Ishikawa (cell line): ENCODE measurements around the gene ORC5.

Source experiments
- CEBPB ChIP-seq: IDR thresholded peaks from 2 replicates; pipeline ENCODE4 v1.6.1; 2012
- CREB1 ChIP-seq: IDR thresholded peaks from 2 replicates; pipeline ENCODE4 v1.6.1; 2012; ENCODE audit warnings: low read depth
- EGR1 ChIP-seq: IDR thresholded peaks from 2 replicates; pipeline ENCODE4 v1.6.1; 2012
- EP300 ChIP-seq: IDR thresholded peaks from 2 replicates; pipeline ENCODE4 v1.6.1; 2012; ENCODE audit warnings: borderline replicate concordance
- FOXM1 ChIP-seq: IDR thresholded peaks from 2 replicates; pipeline ENCODE4 v1.6.1; 2012; ENCODE audit warnings: low read depth, borderline replicate concordance
- NFIC ChIP-seq: IDR thresholded peaks from 2 replicates; pipeline ENCODE4 v1.6.1; 2012
- RAD21 ChIP-seq: IDR thresholded peaks from 2 replicates; pipeline ENCODE4 v1.6.1; 2012; ENCODE audit warnings: low read depth
- TAF1 ChIP-seq: IDR thresholded peaks from 2 replicates; pipeline ENCODE4 v1.6.1; 2012; ENCODE audit warnings: low read depth, mild to moderate bottlenecking
- TCF12 ChIP-seq: IDR thresholded peaks from 2 replicates; pipeline ENCODE4 v1.6.1; 2012; ENCODE audit warnings: low read depth
- TEAD4 ChIP-seq: IDR thresholded peaks from 2 replicates; pipeline ENCODE4 v1.6.1; 2012
- YY1 ChIP-seq: IDR thresholded peaks from 2 replicates; pipeline ENCODE4 v1.6.1; 2012; ENCODE audit warnings: low read depth
- TF ChIP-seq, protein P1 (sequence below): IDR thresholded peaks from 2 replicates; pipeline ENCODE4 v1.6.1; 2012
- TF ChIP-seq, protein P2 (sequence below): IDR thresholded peaks from 2 replicates; pipeline ENCODE4 v1.6.1; 2012; ENCODE audit warnings: low read depth, mild to moderate bottlenecking

DNA sequence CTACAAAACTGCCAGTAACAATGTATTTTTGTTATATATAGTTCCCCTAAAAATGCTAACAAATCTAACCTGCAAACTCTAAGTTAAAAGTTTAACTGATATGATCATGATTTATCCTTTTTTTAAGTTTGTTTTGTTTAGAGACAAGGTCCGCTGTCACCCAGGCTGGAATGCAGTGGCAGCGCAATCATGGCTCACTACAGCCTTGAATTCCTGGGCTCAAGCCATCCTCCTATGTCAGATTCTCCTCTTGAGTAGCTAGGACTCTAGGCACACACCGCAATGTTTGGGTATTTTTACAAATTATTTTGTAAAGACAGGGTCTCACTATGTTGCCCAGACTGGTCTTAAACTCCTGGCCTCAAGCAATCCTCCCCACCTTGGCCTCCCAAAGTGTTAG lies 46.6 kb downstream of the ORC5 start:
- TF ChIP-seq, protein P1, sequence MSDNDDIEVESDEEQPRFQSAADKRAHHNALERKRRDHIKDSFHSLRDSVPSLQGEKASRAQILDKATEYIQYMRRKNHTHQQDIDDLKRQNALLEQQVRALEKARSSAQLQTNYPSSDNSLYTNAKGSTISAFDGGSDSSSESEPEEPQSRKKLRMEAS = no peak
- TF ChIP-seq EP300 (no peak), TCF12 (no peak), CEBPB (no peak), RAD21 (no peak), TAF1 (no peak), EGR1 (no peak), YY1 (no peak), CREB1 (no peak), TEAD4 (no peak), FOXM1 (no peak), NFIC (no peak)
- TF ChIP-seq, protein P2, sequence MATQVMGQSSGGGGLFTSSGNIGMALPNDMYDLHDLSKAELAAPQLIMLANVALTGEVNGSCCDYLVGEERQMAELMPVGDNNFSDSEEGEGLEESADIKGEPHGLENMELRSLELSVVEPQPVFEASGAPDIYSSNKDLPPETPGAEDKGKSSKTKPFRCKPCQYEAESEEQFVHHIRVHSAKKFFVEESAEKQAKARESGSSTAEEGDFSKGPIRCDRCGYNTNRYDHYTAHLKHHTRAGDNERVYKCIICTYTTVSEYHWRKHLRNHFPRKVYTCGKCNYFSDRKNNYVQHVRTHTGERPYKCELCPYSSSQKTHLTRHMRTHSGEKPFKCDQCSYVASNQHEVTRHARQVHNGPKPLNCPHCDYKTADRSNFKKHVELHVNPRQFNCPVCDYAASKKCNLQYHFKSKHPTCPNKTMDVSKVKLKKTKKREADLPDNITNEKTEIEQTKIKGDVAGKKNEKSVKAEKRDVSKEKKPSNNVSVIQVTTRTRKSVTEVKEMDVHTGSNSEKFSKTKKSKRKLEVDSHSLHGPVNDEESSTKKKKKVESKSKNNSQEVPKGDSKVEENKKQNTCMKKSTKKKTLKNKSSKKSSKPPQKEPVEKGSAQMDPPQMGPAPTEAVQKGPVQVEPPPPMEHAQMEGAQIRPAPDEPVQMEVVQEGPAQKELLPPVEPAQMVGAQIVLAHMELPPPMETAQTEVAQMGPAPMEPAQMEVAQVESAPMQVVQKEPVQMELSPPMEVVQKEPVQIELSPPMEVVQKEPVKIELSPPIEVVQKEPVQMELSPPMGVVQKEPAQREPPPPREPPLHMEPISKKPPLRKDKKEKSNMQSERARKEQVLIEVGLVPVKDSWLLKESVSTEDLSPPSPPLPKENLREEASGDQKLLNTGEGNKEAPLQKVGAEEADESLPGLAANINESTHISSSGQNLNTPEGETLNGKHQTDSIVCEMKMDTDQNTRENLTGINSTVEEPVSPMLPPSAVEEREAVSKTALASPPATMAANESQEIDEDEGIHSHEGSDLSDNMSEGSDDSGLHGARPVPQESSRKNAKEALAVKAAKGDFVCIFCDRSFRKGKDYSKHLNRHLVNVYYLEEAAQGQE = no peak
